Keratinocyte (primary cell): ENCODE measurements around the gene ZNF396. TPM values are rescaled to one million over a fixed set of nuclear protein-coding genes. Genes with fewer than 3 reads are reported as not detected.

Source experiments
- DNase-seq: peaks from one replicate; pipeline ENCODE4 v3.0.0-alpha.2; 2011; ENCODE audit warnings: low read depth, missing footprints, low spot score
- FAIRE-seq: peaks from 2 replicates; lab custom pipeline; 2011; peaks lifted over from hg19 to GRCh38; lab: Jason Lieb, UNC
- H2AFZ ChIP-seq: 2 replicates; pipeline ENCODE4 v1.6.0; 2012; ENCODE audit warnings: low read length, control low read depth, inconsistent platforms; ENCODE audit not compliant: control insufficient read depth
- H3K27ac ChIP-seq: 2 replicates; pipeline ENCODE4 v1.5.1; 2011; ENCODE audit warnings: low read length; ENCODE audit not compliant: control insufficient read depth, insufficient read depth
- H3K27me3 ChIP-seq: 3 replicates; pipeline ENCODE4 v1.6.0; 2011; ENCODE audit warnings: low read length; ENCODE audit not compliant: control insufficient read depth, insufficient read depth; ENCODE audit errors: extremely low read depth
- H3K36me3 ChIP-seq, 2 experiments: 2 replicates in 1 of 2; 3 replicates in 1 of 2; pipeline ENCODE4 v1.5.1; 2011; ENCODE audit warnings: low read length in 2 of 2, mild to moderate bottlenecking in 1 of 2; ENCODE audit not compliant: control insufficient read depth in 2 of 2, insufficient read depth in 2 of 2; ENCODE audit errors: extremely low read depth in 1 of 2
- H3K4me1 ChIP-seq: 3 replicates; pipeline ENCODE4 v1.5.1; 2011; ENCODE audit warnings: low read length; ENCODE audit not compliant: control insufficient read depth, insufficient read depth; ENCODE audit errors: extremely low read depth
- H3K4me2 ChIP-seq: 3 replicates; pipeline ENCODE4 v1.6.0; 2011; ENCODE audit warnings: low read depth, low read length; ENCODE audit not compliant: control insufficient read depth, insufficient read depth; ENCODE audit errors: extremely low read depth
- H3K4me3 ChIP-seq, 3 experiments: fragments of 200-600 bp in 1 of 3; sonication (generic) in 1 of 3; 2 replicates in 2 of 3; 3 replicates in 1 of 3; pipeline ENCODE4 v1.5.1; 2011 to 2016; ENCODE audit warnings: low read length in 3 of 3, mild to moderate bottlenecking in 3 of 3, control low read depth in 2 of 3, inconsistent platforms in 1 of 3, low read depth in 1 of 3, mixed read lengths in 1 of 3, mixed run types in 1 of 3, moderate library complexity in 1 of 3; ENCODE audit not compliant: control insufficient read depth in 2 of 3, insufficient read depth in 2 of 3; ENCODE audit errors: extremely low read depth in 1 of 3
- H3K79me2 ChIP-seq: 2 replicates; pipeline ENCODE4 v1.6.0; 2012; ENCODE audit warnings: low read length; ENCODE audit not compliant: control insufficient read depth, insufficient read depth
- H3K9ac ChIP-seq: 3 replicates; pipeline ENCODE4 v1.6.0; 2011; ENCODE audit warnings: low read length; ENCODE audit not compliant: control insufficient read depth, insufficient read depth; ENCODE audit errors: extremely low read depth
- H3K9me1 ChIP-seq: 3 replicates; pipeline ENCODE4 v1.6.0; 2011; ENCODE audit warnings: low read length; ENCODE audit not compliant: control insufficient read depth, insufficient read depth; ENCODE audit errors: extremely low read depth
- H3K9me3 ChIP-seq: 2 replicates; pipeline ENCODE4 v1.5.1; 2012; ENCODE audit warnings: low read depth, low read length; ENCODE audit not compliant: control insufficient read depth
- H4K20me1 ChIP-seq: 3 replicates; pipeline ENCODE4 v1.6.0; 2011; ENCODE audit warnings: low read length; ENCODE audit not compliant: control insufficient read depth, insufficient read depth; ENCODE audit errors: extremely low read depth
- EZH2 ChIP-seq: IDR thresholded peaks from one replicate; pipeline ENCODE4 v1.6.1; 2012; ENCODE audit warnings: inconsistent platforms, mild to moderate bottlenecking, low read length, moderate library complexity
- dilution Hi-C: fragments of 300-500 bp; cut with MboI; formaldehyde crosslinking; loops from one replicate; pipeline ENCODE4 v1.7.0; 2020; ENCODE audit warnings: low sequenced_read_pairs; ENCODE audit not compliant: extremely low pct_ligation_motif_present
- polyA plus RNA-seq, 5 experiments: library from polyadenylated mRNA; depleted of rRNA in 3 of 5; stranded (reverse) in 3 of 5; stranded (forward) in 1 of 5; unstranded in 1 of 5; fragments of >200 nt; gene quantifications; 1 replicate in 1 of 5; 2 replicates in 3 of 5; 3 replicates in 1 of 5; pipeline versions ENCODE4 v1.2.1 to v1.2.3, GENCODE V29; 2011 to 2012; ENCODE audit warnings: missing spikeins in 2 of 5, low read depth in 1 of 5, low replicate concordance in 1 of 5
- TF ChIP-seq, protein P1 (sequence below), 3 experiments: IDR thresholded peaks in 1 of 3; conservative IDR thresholded peaks in 1 of 3; optimal IDR thresholded peaks in 1 of 3; 2 replicates in 2 of 3; 3 replicates in 1 of 3; pipeline versions ENCODE3 to v1.5.1; 2011; ENCODE audit warnings: low read length in 3 of 3, mild to moderate bottlenecking in 3 of 3, moderate library complexity in 2 of 3, control low read depth in 1 of 3, inconsistent platforms in 1 of 3; ENCODE audit not compliant: insufficient read depth in 2 of 3; ENCODE audit errors: extremely low read depth in 1 of 3

ZNF396 gene
- polyA plus RNA-seq, 1 donor (not counting 4 experiments of a cell fraction or from before 2014, with no cell fraction given), result 0.49 TPM

- H3K27me3 ChIP-seq, result peaks cover 4% of the 10 kb centered on the region
- H3K4me1 ChIP-seq, result no peaks in the 10 kb centered on the region
- no peak overlapping the region for H3K4me2 ChIP-seq
- H3K36me3 ChIP-seq, result no peaks in the 10 kb centered on the region
- H4K20me1 ChIP-seq, result no peaks in the 10 kb centered on the region
- no peak overlapping the region for H3K4me3 ChIP-seq
- DNase-seq, result no peak
- dilution Hi-C loops, result no loop called here
- FAIRE-seq, result no peak
- H3K27ac ChIP-seq, result no peak overlapping the region
- H3K9me3 ChIP-seq, result no peaks in the 10 kb centered on the region
- no peaks in the 10 kb centered on the region for H3K79me2 ChIP-seq
- TF ChIP-seq, protein P1, sequence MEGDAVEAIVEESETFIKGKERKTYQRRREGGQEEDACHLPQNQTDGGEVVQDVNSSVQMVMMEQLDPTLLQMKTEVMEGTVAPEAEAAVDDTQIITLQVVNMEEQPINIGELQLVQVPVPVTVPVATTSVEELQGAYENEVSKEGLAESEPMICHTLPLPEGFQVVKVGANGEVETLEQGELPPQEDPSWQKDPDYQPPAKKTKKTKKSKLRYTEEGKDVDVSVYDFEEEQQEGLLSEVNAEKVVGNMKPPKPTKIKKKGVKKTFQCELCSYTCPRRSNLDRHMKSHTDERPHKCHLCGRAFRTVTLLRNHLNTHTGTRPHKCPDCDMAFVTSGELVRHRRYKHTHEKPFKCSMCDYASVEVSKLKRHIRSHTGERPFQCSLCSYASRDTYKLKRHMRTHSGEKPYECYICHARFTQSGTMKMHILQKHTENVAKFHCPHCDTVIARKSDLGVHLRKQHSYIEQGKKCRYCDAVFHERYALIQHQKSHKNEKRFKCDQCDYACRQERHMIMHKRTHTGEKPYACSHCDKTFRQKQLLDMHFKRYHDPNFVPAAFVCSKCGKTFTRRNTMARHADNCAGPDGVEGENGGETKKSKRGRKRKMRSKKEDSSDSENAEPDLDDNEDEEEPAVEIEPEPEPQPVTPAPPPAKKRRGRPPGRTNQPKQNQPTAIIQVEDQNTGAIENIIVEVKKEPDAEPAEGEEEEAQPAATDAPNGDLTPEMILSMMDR (optimal IDR thresholded peaks at IDR 0.05 in 1 of 3, IDR thresholded peaks at IDR 0.05 in 1 of 3, conservative IDR thresholded peaks at IDR 0.05 in 1 of 3; ENCODE audit: extremely low read depth in 1 of 3, insufficient read depth in 2 of 3, low read length in 3 of 3), result no peak
- no peak for TF ChIP-seq EZH2
- H2AFZ ChIP-seq, result no peak overlapping the region
- no peak overlapping the region for H3K9ac ChIP-seq
- H3K9me1 ChIP-seq, result no peaks in the 10 kb centered on the region
These were observed 8.5 kb downstream of the ZNF396 start for GRCh38 chr18:35368595-35368994.

- Histone ChIP-seq H2AFZ (no peak overlapping the region), H3K27ac (no peak overlapping the region), H3K27me3 (peaks cover 4% of the 10 kb centered on the region), H3K79me2 (no peaks in the 10 kb centered on the region), H3K4me2 (no peak overlapping the region), H3K4me1 (no peaks in the 10 kb centered on the region), H4K20me1 (no peaks in the 10 kb centered on the region), H3K9me3 (no peaks in the 10 kb centered on the region), H3K36me3 (no peaks in the 10 kb centered on the region), H3K9me1 (no peaks in the 10 kb centered on the region), H3K4me3 (no peak overlapping the region), H3K9ac (no peak overlapping the region)
- TF ChIP-seq EZH2, result no peak
- TF ChIP-seq, protein P1 (optimal IDR thresholded peaks at IDR 0.05 in 1 of 3, IDR thresholded peaks at IDR 0.05 in 1 of 3, conservative IDR thresholded peaks at IDR 0.05 in 1 of 3; ENCODE audit: extremely low read depth in 1 of 3, insufficient read depth in 2 of 3, low read length in 3 of 3), result no peak
- FAIRE-seq, result no peak
- dilution Hi-C loops, result no loop called here
- DNase-seq, result no peak
These were observed 14.6 kb downstream of the ZNF396 start for GRCh38 chr18:35362531-35362930.
